GM21723 (cell line): Measurements from ENCODE around the gene INPP5A.
"Not testable (repeated sequence)": the region's sequence is repeated elsewhere in the genome, so short reads cannot be mapped to it uniquely, and the experiment has no call there.

ENCODE experiments used
- ATAC-seq: cut with Tn5 transposase; IDR thresholded peaks from one replicate; pipeline ENCODE4 v1.9.1; 2021; ENCODE audit warnings: mild to moderate bottlenecking, moderate library complexity; ENCODE audit not compliant: unreplicated experiment

The INPP5A gene

GRCh38 chr10:132788180-132788830, 250.7 kb downstream of the INPP5A start:
- ATAC-seq = no peak

- no peak for ATAC-seq
Observed at GRCh38 chr10:132788831-132789219, 251.2 kb downstream of the INPP5A start.

GRCh38 chr10:132789659-132790148, 252.1 kb downstream of the INPP5A start:
- no peak for ATAC-seq

GRCh38 chr10:132790470-132790869, 252.9 kb downstream of the INPP5A start:
- ATAC-seq = no peak

- no peak for ATAC-seq
Observed at GRCh38 chr10:132790934-132791829, 253.6 kb downstream of the INPP5A start.

GRCh38 chr10:132792099-132792498, 254.5 kb downstream of the INPP5A start:
- not testable (repeated sequence) for ATAC-seq

- no peak for ATAC-seq
Observed at GRCh38 chr10:132792796-132793195, 255.2 kb downstream of the INPP5A start.

- no peak for ATAC-seq
Observed at GRCh38 chr10:132793213-132793612, 255.6 kb downstream of the INPP5A start.

- no peak for ATAC-seq
Observed at GRCh38 chr10:132793871-132794849, 256.6 kb downstream of the INPP5A start.

- ATAC-seq = no peak
Observed at GRCh38 chr10:132796846-132797245, 259.3 kb downstream of the INPP5A start.

- ATAC-seq = not testable (repeated sequence)
Observed at GRCh38 chr10:132797986-132798385, 260.4 kb downstream of the INPP5A start.

- ATAC-seq = no peak
Observed at GRCh38 chr10:132798403-132798802, 260.8 kb downstream of the INPP5A start.

- no peak for ATAC-seq
Observed at GRCh38 chr10:132798876-132799275, 261.3 kb downstream of the INPP5A start.

- ATAC-seq = no peak
Observed at GRCh38 chr10:132799865-132800264, 262.3 kb downstream of the INPP5A start.

GRCh38 chr10:132802048-132802447, 264.5 kb downstream of the INPP5A start:
- no peak for ATAC-seq

GRCh38 chr10:132802694-132803320, 265.2 kb downstream of the INPP5A start:
- ATAC-seq = no peak

GRCh38 chr10:132803416-132804210, 266.0 kb downstream of the INPP5A start:
- no peak for ATAC-seq

GRCh38 chr10:132804287-132804686, 266.7 kb downstream of the INPP5A start:
- ATAC-seq = no peak

- no peak for ATAC-seq
Observed at GRCh38 chr10:132804785-132805426, 267.3 kb downstream of the INPP5A start.
